IMR-90 (cell line): Measurements from ENCODE around the gene COL13A1.

ENCODE experiments used
- CTCF ChIP-seq: conservative IDR thresholded peaks from 2 replicates; pipeline ENCODE4 v1.5.1; 2012; ENCODE audit warnings: mild to moderate bottlenecking, low read depth, low read length, improper control_type of control experiment
- FOS ChIP-seq: fragments of 150-350 bp; IDR thresholded peaks from 2 replicates; pipeline ENCODE4 v1.6.1; 2016; ENCODE audit warnings: low read depth, low read length
- MAFK ChIP-seq: IDR thresholded peaks from 2 replicates; pipeline ENCODE4 v1.6.1; 2012; ENCODE audit warnings: low read depth, low read length, improper control_type of control experiment
- MXI1 ChIP-seq: IDR thresholded peaks from 2 replicates; pipeline ENCODE4 v1.6.1; 2012; ENCODE audit warnings: low read depth, mild to moderate bottlenecking, low read length, moderate library complexity, borderline replicate concordance
- NFE2L2 ChIP-seq: fragments of 150-350 bp; IDR thresholded peaks from 2 replicates; pipeline ENCODE4 v1.6.1; 2016; ENCODE audit warnings: low read depth, mild to moderate bottlenecking, low read length
- POLR2A ChIP-seq: IDR thresholded peaks from 2 replicates; pipeline ENCODE4 v1.6.1; 2012; ENCODE audit warnings: mild to moderate bottlenecking, low read depth, low read length
- RAD21 ChIP-seq: IDR thresholded peaks from 2 replicates; pipeline ENCODE4 v1.6.1; 2012; ENCODE audit warnings: low read length, improper control_type of control experiment
- RFX5 ChIP-seq: IDR thresholded peaks from 2 replicates; pipeline ENCODE4 v1.8.0; 2012; ENCODE audit warnings: low read depth, mild to moderate bottlenecking, low read length, moderate library complexity
- SMC3 ChIP-seq: fragments of 150-350 bp; IDR thresholded peaks from 2 replicates; pipeline ENCODE4 v1.6.1; 2016; ENCODE audit warnings: low read depth, mild to moderate bottlenecking, antibody characterized with exemption, low read length, moderate library complexity
- TF ChIP-seq, protein P1 (sequence below): fragments of 150-350 bp; IDR thresholded peaks from 2 replicates; pipeline ENCODE4 v1.6.1; 2017; ENCODE audit warnings: mild to moderate bottlenecking, antibody characterized with exemption, low read length, low read depth

DNA sequence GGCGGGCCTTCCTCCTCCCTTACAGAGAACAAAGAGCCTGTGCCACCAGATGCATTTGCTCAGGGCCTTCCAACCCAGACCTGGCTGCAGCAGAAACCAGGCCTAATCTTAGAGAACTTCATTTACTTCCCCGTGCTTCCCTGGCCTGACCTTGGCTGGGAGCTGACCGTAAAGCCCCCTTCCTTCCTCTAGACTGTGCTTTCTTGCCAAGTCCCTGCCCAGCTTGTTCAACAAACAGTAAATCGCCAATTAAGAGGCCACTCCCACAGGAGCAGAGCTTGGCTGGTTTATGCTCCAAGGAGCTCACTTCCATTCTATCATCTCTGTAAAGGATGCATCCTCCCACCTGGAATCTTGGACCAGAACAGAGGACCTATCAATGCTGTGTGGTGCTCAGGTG, 110.9 kb downstream of the COL13A1 start:
- TF ChIP-seq POLR2A (no peak), CTCF (no peak), RFX5 (no peak), MAFK (no peak), SMC3 (no peak), NFE2L2 (no peak), FOS (no peak), MXI1 (no peak), RAD21 (no peak)
- TF ChIP-seq, protein P1, sequence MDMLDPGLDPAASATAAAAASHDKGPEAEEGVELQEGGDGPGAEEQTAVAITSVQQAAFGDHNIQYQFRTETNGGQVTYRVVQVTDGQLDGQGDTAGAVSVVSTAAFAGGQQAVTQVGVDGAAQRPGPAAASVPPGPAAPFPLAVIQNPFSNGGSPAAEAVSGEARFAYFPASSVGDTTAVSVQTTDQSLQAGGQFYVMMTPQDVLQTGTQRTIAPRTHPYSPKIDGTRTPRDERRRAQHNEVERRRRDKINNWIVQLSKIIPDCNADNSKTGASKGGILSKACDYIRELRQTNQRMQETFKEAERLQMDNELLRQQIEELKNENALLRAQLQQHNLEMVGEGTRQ: no peak
